ENCODE measurements around the gene PODN. TPM values are rescaled to one million over a fixed set of nuclear protein-coding genes. Genes with fewer than 3 reads are reported as not detected.

The PODN gene
- total RNA-seq, 4 donors from 2014 or later = 209 to 1,182 (median 700) TPM

GRCh38 chr1:53108646-53109580 lies 46.9 kb downstream of the PODN start:
- no peak overlapping the region for H3K4me3 ChIP-seq
- H3K36me3 ChIP-seq = no peaks in the 10 kb centered on the region
- no peaks in the 10 kb centered on the region for H3K27me3 ChIP-seq
- peak overlapping the region in 1 of 4 donors; percentile 77 for H3K27ac ChIP-seq
- DNase-seq (ENCODE audit: low spot score in 2 of 2) = no peak
- WGBS, 2 donors = 62 to 68% methylated on average over 12 to 14 of the region's 14 CpGs
- peaks cover 0 to 32% (median 7%) of the 10 kb centered on the region in 4 donors for H3K4me1 ChIP-seq
- H3K9me3 ChIP-seq = peaks cover 0 to 7% (median 0%) of the 10 kb centered on the region in 4 donors
- no peak for TF ChIP-seq POLR2A (IDR thresholded peaks at IDR 0.05)

- DNase-seq (ENCODE audit: low spot score in 2 of 2) = peak in 1 of 2 donors; percentile 39
Measured at GRCh38 chr1:53110370-53111072, 48.5 kb downstream of the PODN start.

GRCh38 chr1:53111073-53111556 lies 49.1 kb downstream of the PODN start:
- WGBS, 2 donors = 54 to 55% methylated on average over 10 of the region's 10 CpGs
- H3K9me3 ChIP-seq = peaks cover 0 to 7% (median 0%) of the 10 kb centered on the region in 4 donors
- TF ChIP-seq CTCF (IDR thresholded peaks at IDR 0.05) (no peak), POLR2A (IDR thresholded peaks at IDR 0.05) (no peak), EP300 (IDR thresholded peaks at IDR 0.05) (no peak)
- peak overlapping the region in 3 of 4 donors; percentile 25 to 77 (median 32) for H3K27ac ChIP-seq
- no peak for DNase-seq (ENCODE audit: low spot score in 2 of 2)
- H3K4me1 ChIP-seq = peaks cover 0 to 45% (median 9%) of the 10 kb centered on the region in 4 donors
- no peaks in the 10 kb centered on the region for H3K27me3 ChIP-seq
- H3K4me3 ChIP-seq = no peak overlapping the region
- H3K36me3 ChIP-seq = no peaks in the 10 kb centered on the region

More at GRCh38 chr1:53110370-53111072, 48.5 kb downstream of the PODN start:
- WGBS, 2 donors = 54 to 61% methylated on average over 18 of the region's 18 CpGs
- Histone ChIP-seq H3K4me1 (peaks cover 0 to 40% (median 7%) of the 10 kb centered on the region in 4 donors), H3K4me3 (no peak overlapping the region), H3K27me3 (no peaks in the 10 kb centered on the region), H3K27ac (peak overlapping the region in 3 of 4 donors; percentile 29 to 77 (median 43)), H3K36me3 (no peaks in the 10 kb centered on the region), H3K9me3 (peaks cover 0 to 7% (median 0%) of the 10 kb centered on the region in 4 donors)
- TF ChIP-seq POLR2A (IDR thresholded peaks at IDR 0.05) (no peak), EP300 (IDR thresholded peaks at IDR 0.05) (peak in 1 of 2 donors; percentile 36)

- 71 to 74% methylated on average over 5 of the region's 5 CpGs for WGBS, 2 donors
- TF ChIP-seq EP300 (IDR thresholded peaks at IDR 0.05) (no peak), CTCF (IDR thresholded peaks at IDR 0.05) (no peak), POLR2A (IDR thresholded peaks at IDR 0.05) (no peak)
- DNase-seq (ENCODE audit: low spot score in 2 of 2) = no peak
- H3K27ac ChIP-seq = peak overlapping the region in 2 of 4 donors; percentile 32 to 77
- no peaks in the 10 kb centered on the region for H3K36me3 ChIP-seq
- H3K4me1 ChIP-seq = peaks cover 0 to 51% (median 9%) of the 10 kb centered on the region in 4 donors
- no peaks in the 10 kb centered on the region for H3K27me3 ChIP-seq
- no peak overlapping the region for H3K4me3 ChIP-seq
- peaks cover 0 to 7% (median 0%) of the 10 kb centered on the region in 4 donors for H3K9me3 ChIP-seq
Measured at GRCh38 chr1:53111693-53112092, 49.7 kb downstream of the PODN start.

GRCh38 chr1:53112271-53112774 lies 50.3 kb downstream of the PODN start:
- no peak for DNase-seq (ENCODE audit: low spot score in 2 of 2)
- peak overlapping the region in 1 of 4 donors; percentile 39 for H3K27ac ChIP-seq
- H3K4me1 ChIP-seq = peaks cover 0 to 52% (median 9%) of the 10 kb centered on the region in 4 donors
- peaks cover 0 to 7% (median 0%) of the 10 kb centered on the region in 4 donors for H3K9me3 ChIP-seq
- H3K4me3 ChIP-seq = no peak overlapping the region
- no peaks in the 10 kb centered on the region for H3K36me3 ChIP-seq
- 17 to 33% methylated on average over 2 of the region's 2 CpGs for WGBS, 2 donors
- no peaks in the 10 kb centered on the region for H3K27me3 ChIP-seq
- no peak for TF ChIP-seq CTCF (IDR thresholded peaks at IDR 0.05)
- TF ChIP-seq POLR2A (IDR thresholded peaks at IDR 0.05) = no peak
- TF ChIP-seq EP300 (IDR thresholded peaks at IDR 0.05) = no peak

All from tibial nerve (tissue), 4 donors.